ENCODE measurements around the gene ZC3HAV1.

DNA sequence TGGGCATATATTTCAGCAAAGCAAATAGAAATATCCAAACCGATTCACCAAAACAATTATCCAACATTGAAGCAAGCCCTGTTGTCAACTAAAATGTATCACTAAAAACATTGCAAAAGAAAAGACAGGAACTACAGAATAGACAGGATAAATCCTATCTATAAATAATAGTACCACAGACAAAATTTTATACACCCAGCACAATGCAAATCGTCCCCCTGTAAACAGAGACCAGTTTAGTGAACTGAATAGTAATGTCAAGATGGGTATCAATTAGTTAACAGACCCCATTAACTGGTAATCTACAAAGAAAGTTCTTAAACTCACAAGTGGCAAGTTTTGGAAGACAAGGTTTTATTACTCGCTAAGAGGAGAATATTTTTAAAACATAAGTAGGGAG lies 4.0 kb downstream of the ZC3HAV1 start:
- TF ChIP-seq RFX5 (IDR thresholded peaks at IDR 0.05; ENCODE audit: low read depth, low read length) (no peak), POLR2A (IDR thresholded peaks at IDR 0.05; ENCODE audit: low read depth, low read length) (no peak), RAD21 (IDR thresholded peaks at IDR 0.05; ENCODE audit: low read length) (no peak)
